ENCODE data around the gene DCTN2.

Gene DCTN2

GRCh38 chr12:57585156-57585555 lies 38.2 kb upstream of the DCTN2 start:
- Histone ChIP-seq H3K27ac (ENCODE audit: low read depth, low read length) (no peak overlapping the region), H3K9me3 (ENCODE audit: insufficient read depth, low read depth, low read length) (no peaks in the 10 kb centered on the region), H3K9ac (ENCODE audit: low read depth, low read length) (no peak overlapping the region), H3K27me3 (ENCODE audit: insufficient read depth, low read length) (peaks cover 9% of the 10 kb centered on the region), H3K4me1 (ENCODE audit: insufficient read depth, low read length) (no peaks in the 10 kb centered on the region), H3K4me3 (ENCODE audit: low read length) (no peak overlapping the region), H3K36me3 (ENCODE audit: insufficient read depth, low read length) (peaks cover 22% of the 10 kb centered on the region)
- WGBS = 82% methylated on average over 2 of the region's 2 CpGs

GRCh38 chr12:57584690-57585089 lies 37.7 kb upstream of the DCTN2 start:
- no peaks in the 10 kb centered on the region for H3K4me1 ChIP-seq (ENCODE audit: insufficient read depth, low read length)

GRCh38 chr12:57584050-57584449 lies 37.1 kb upstream of the DCTN2 start:
- Histone ChIP-seq H3K36me3 (ENCODE audit: insufficient read depth, low read length) (peaks cover 33% of the 10 kb centered on the region), H3K9me3 (ENCODE audit: insufficient read depth, low read depth, low read length) (no peaks in the 10 kb centered on the region), H3K4me1 (ENCODE audit: insufficient read depth, low read length) (no peaks in the 10 kb centered on the region), H3K27me3 (ENCODE audit: insufficient read depth, low read length) (peaks cover 9% of the 10 kb centered on the region), H3K27ac (ENCODE audit: low read depth, low read length) (no peak overlapping the region), H3K4me3 (ENCODE audit: low read length) (no peak overlapping the region), H3K9ac (ENCODE audit: low read depth, low read length) (no peak overlapping the region)
- 98% methylated on average over 2 of the region's 2 CpGs for WGBS

More at GRCh38 chr12:57584690-57585089, 37.7 kb upstream of the DCTN2 start:
- Histone ChIP-seq H3K27me3 (ENCODE audit: insufficient read depth, low read length) (peaks cover 9% of the 10 kb centered on the region), H3K4me3 (ENCODE audit: low read length) (no peak overlapping the region), H3K9ac (ENCODE audit: low read depth, low read length) (no peak overlapping the region), H3K27ac (ENCODE audit: low read depth, low read length) (no peak overlapping the region), H3K36me3 (ENCODE audit: insufficient read depth, low read length) (peaks cover 26% of the 10 kb centered on the region), H3K9me3 (ENCODE audit: insufficient read depth, low read depth, low read length) (no peaks in the 10 kb centered on the region)

DNA sequence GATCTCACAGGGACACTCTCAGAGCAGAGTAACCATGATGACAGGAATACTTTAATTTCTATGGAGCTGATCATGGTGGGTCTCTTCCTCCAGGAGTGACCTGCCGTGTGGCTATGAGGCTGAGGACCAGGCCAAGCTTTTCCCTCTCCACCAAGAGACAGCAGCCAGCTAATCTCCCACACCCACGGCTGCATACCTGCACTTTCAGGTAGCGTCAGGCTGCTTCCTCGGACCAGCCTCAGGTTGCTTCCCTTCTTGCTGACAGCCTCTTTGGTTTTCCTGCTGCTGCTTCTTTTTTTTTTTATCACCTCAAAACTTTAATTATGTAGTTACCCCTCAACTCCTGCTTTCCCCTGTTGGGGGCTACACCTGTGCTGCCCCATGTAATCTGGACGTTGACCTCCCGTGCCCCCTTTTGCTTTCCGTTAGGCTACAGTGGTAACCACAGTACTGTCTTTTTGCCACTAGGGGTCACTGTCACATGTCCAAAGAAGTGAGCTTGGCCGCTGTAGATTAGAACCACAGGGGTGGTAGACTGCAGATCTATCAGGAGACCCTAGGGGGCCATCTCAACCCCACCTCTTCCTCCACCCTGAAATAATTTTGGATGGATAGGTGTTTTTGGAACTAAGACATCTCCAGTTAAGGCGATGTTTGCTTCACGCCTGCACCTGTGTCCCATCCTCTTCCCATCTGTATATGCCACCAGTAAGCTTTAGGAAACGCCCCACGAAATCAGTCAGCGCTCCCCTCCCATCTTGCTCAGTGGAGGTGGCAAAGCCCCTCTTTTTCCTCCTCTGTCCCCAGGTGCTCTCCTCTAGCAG lies 36.2 kb upstream of the DCTN2 start:
- Histone ChIP-seq H3K4me1 (ENCODE audit: insufficient read depth, low read length) (no peaks in the 10 kb centered on the region), H3K27ac (ENCODE audit: low read depth, low read length) (no peak overlapping the region), H3K4me3 (ENCODE audit: low read length) (no peak overlapping the region), H3K27me3 (ENCODE audit: insufficient read depth, low read length) (peaks cover 7% of the 10 kb centered on the region), H3K9ac (ENCODE audit: low read depth, low read length) (no peak overlapping the region), H3K36me3 (ENCODE audit: insufficient read depth, low read length) (peaks cover 40% of the 10 kb centered on the region), H3K9me3 (ENCODE audit: insufficient read depth, low read depth, low read length) (no peaks in the 10 kb centered on the region)
- 59% methylated on average over 13 of the region's 13 CpGs for WGBS

- Histone ChIP-seq H3K36me3 (ENCODE audit: insufficient read depth, low read length) (peaks cover 48% of the 10 kb centered on the region), H3K9me3 (ENCODE audit: insufficient read depth, low read depth, low read length) (no peaks in the 10 kb centered on the region), H3K4me1 (ENCODE audit: insufficient read depth, low read length) (no peaks in the 10 kb centered on the region), H3K27ac (ENCODE audit: low read depth, low read length) (no peak overlapping the region), H3K4me3 (ENCODE audit: low read length) (no peak overlapping the region), H3K9ac (ENCODE audit: low read depth, low read length) (no peak overlapping the region), H3K27me3 (ENCODE audit: insufficient read depth, low read length) (0 out of 2 replicates have a peak, but pooled peaks cover under 1% of the 10 kb centered on the region)
- no CpG with 5 or more reads among the region's 1 CpG for WGBS
These were observed 35.4 kb upstream of the DCTN2 start for GRCh38 chr12:57582440-57582839.

DNA sequence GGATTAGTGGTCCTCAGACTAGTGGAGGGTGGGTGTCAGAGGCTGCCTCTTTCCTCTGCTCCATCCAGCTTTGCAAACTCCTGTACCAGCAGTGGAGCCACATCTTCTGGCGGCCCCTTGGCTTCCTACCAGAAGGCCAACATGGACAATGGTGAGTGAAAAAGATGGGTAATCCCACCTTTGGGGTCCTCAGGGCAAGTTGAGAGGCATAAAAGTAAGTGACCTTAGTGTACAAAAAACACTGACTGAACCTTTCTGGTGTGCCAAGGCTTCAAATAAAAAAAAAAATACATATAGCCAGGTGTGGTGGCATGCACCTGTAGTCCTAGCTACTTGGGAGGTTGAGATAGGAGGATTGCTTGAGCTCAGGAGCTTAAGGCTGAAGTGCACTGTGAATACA lies 34.8 kb upstream of the DCTN2 start:
- Histone ChIP-seq H3K4me3 (ENCODE audit: low read length) (no peak overlapping the region), H3K27ac (ENCODE audit: low read depth, low read length) (no peak overlapping the region), H3K27me3 (ENCODE audit: insufficient read depth, low read length) (no peaks in the 10 kb centered on the region), H3K9ac (ENCODE audit: low read depth, low read length) (no peak overlapping the region), H3K36me3 (ENCODE audit: insufficient read depth, low read length) (peaks cover 54% of the 10 kb centered on the region), H3K4me1 (ENCODE audit: insufficient read depth, low read length) (no peaks in the 10 kb centered on the region), H3K9me3 (ENCODE audit: insufficient read depth, low read depth, low read length) (no peaks in the 10 kb centered on the region)
- 96% methylated on average over 1 of the region's 1 CpG for WGBS

GRCh38 chr12:57580466-57580795 lies 33.4 kb upstream of the DCTN2 start:
- Histone ChIP-seq H3K4me1 (ENCODE audit: insufficient read depth, low read length) (no peaks in the 10 kb centered on the region), H3K27ac (ENCODE audit: low read depth, low read length) (no peak overlapping the region), H3K27me3 (ENCODE audit: insufficient read depth, low read length) (no peaks in the 10 kb centered on the region), H3K36me3 (ENCODE audit: insufficient read depth, low read length) (peaks cover 68% of the 10 kb centered on the region), H3K9ac (ENCODE audit: low read depth, low read length) (no peak overlapping the region), H3K9me3 (ENCODE audit: insufficient read depth, low read depth, low read length) (no peaks in the 10 kb centered on the region), H3K4me3 (ENCODE audit: low read length) (no peak overlapping the region)
- WGBS = 94% methylated on average over 4 of the region's 4 CpGs

GRCh38 chr12:57579677-57580465 lies 32.9 kb upstream of the DCTN2 start:
- no peaks in the 10 kb centered on the region for H3K27me3 ChIP-seq (ENCODE audit: insufficient read depth, low read length)
- peaks cover 73% of the 10 kb centered on the region for H3K36me3 ChIP-seq (ENCODE audit: insufficient read depth, low read length)
- H3K4me3 ChIP-seq (ENCODE audit: low read length) = no peak overlapping the region
- no peaks in the 10 kb centered on the region for H3K4me1 ChIP-seq (ENCODE audit: insufficient read depth, low read length)
- H3K27ac ChIP-seq (ENCODE audit: low read depth, low read length) = no peak overlapping the region
- no peak overlapping the region for H3K9ac ChIP-seq (ENCODE audit: low read depth, low read length)
- 89% methylated on average over 8 of the region's 8 CpGs for WGBS
- no peaks in the 10 kb centered on the region for H3K9me3 ChIP-seq (ENCODE audit: insufficient read depth, low read depth, low read length)

DNA sequence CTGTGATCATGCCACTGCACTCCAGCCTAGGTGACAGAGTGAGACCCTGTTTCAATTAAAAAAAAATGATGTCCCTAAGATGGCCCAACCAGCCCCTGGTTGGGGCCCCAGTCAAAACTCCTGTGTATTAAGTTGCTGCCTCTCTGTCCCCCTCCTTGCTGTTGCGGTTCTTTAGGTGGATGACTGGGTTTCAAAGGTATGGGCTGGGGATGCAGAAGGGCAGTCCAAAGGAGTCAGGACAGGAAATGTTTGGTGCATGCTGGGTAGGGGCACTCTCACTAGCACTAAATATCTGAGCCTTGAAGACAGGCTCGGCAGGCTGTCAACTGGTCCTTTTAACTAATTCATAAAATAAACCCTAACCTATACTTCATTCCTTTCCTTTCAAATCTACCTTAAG lies 32.0 kb upstream of the DCTN2 start:
- peaks cover 75% of the 10 kb centered on the region for H3K36me3 ChIP-seq (ENCODE audit: insufficient read depth, low read length)
- H3K4me1 ChIP-seq (ENCODE audit: insufficient read depth, low read length) = no peaks in the 10 kb centered on the region
- no peak overlapping the region for H3K9ac ChIP-seq (ENCODE audit: low read depth, low read length)
- H3K9me3 ChIP-seq (ENCODE audit: insufficient read depth, low read depth, low read length) = no peaks in the 10 kb centered on the region
- no peak overlapping the region for H3K27ac ChIP-seq (ENCODE audit: low read depth, low read length)
- no peak overlapping the region for H3K4me3 ChIP-seq (ENCODE audit: low read length)
- H3K27me3 ChIP-seq (ENCODE audit: insufficient read depth, low read length) = no peaks in the 10 kb centered on the region
- WGBS = 94% methylated on average over 2 of the region's 2 CpGs

GRCh38 chr12:57577981-57578758 lies 31.2 kb upstream of the DCTN2 start:
- no peak overlapping the region for H3K4me3 ChIP-seq (ENCODE audit: low read length)
- no peak overlapping the region for H3K9ac ChIP-seq (ENCODE audit: low read depth, low read length)
- H3K36me3 ChIP-seq (ENCODE audit: insufficient read depth, low read length) = peaks cover 75% of the 10 kb centered on the region
- H3K27ac ChIP-seq (ENCODE audit: low read depth, low read length) = no peak overlapping the region
- H3K4me1 ChIP-seq (ENCODE audit: insufficient read depth, low read length) = no peaks in the 10 kb centered on the region
- no peaks in the 10 kb centered on the region for H3K9me3 ChIP-seq (ENCODE audit: insufficient read depth, low read depth, low read length)
- WGBS = 94% methylated on average over 12 of the region's 12 CpGs
- no peaks in the 10 kb centered on the region for H3K27me3 ChIP-seq (ENCODE audit: insufficient read depth, low read length)

DNA sequence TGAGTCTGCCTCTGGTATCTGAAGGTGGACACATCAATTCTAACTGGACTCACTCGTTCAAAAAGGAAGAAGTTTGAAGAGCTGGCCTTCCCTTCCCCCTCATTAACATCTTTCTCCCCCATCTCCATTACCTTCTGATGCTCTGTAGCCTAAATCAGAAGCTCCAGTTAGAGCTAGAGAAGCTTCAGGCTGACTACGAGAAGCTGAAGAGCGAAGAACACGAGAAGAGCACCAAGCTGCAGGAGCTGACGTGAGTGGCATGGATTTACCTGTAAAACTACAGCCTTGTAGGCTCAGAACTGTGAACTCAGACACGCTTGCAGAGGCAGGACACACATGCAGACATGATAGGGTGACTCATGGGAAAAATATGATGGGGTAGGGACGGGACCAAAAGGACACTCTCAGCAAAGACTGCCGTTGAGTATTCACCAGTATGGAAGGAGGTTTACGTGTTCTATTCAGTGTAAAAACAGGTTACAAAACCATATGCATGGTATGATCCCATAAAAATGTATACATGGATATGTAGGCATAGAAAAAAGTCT lies 29.7 kb upstream of the DCTN2 start:
- 93% methylated on average over 9 of the region's 9 CpGs for WGBS
- Histone ChIP-seq H3K27ac (ENCODE audit: low read depth, low read length) (no peak overlapping the region), H3K27me3 (ENCODE audit: insufficient read depth, low read length) (no peaks in the 10 kb centered on the region), H3K9me3 (ENCODE audit: insufficient read depth, low read depth, low read length) (no peaks in the 10 kb centered on the region), H3K4me1 (ENCODE audit: insufficient read depth, low read length) (no peaks in the 10 kb centered on the region), H3K9ac (ENCODE audit: low read depth, low read length) (no peak overlapping the region), H3K4me3 (ENCODE audit: low read length) (no peak overlapping the region), H3K36me3 (ENCODE audit: insufficient read depth, low read length) (peaks cover 79% of the 10 kb centered on the region)

Measured in HUES64 (cell line).